GM18951 (cell line): Measurements from ENCODE around the gene PLSCR4.
"Not testable (repeated sequence)": the region's sequence is repeated elsewhere in the genome, so short reads cannot be mapped to it uniquely, and the experiment has no call there.

ENCODE experiments used
- POLR2A ChIP-seq: IDR thresholded peaks from 4 replicates; pipeline ENCODE4 v1.6.1; 2011; ENCODE audit warnings: mild to moderate bottlenecking; ENCODE audit not compliant: insufficient read length, insufficient read depth; ENCODE audit errors: extremely low read depth
- in situ Hi-C: fragments of 300-500 bp; cut with MboI; formaldehyde crosslinking; loops from one replicate; pipeline ENCODE4 v1.12.0; 2022; ENCODE audit warnings: low sequenced_read_pairs, mixed read lengths, inconsistent platforms; ENCODE audit not compliant: unreplicated experiment

PLSCR4 gene

DNA sequence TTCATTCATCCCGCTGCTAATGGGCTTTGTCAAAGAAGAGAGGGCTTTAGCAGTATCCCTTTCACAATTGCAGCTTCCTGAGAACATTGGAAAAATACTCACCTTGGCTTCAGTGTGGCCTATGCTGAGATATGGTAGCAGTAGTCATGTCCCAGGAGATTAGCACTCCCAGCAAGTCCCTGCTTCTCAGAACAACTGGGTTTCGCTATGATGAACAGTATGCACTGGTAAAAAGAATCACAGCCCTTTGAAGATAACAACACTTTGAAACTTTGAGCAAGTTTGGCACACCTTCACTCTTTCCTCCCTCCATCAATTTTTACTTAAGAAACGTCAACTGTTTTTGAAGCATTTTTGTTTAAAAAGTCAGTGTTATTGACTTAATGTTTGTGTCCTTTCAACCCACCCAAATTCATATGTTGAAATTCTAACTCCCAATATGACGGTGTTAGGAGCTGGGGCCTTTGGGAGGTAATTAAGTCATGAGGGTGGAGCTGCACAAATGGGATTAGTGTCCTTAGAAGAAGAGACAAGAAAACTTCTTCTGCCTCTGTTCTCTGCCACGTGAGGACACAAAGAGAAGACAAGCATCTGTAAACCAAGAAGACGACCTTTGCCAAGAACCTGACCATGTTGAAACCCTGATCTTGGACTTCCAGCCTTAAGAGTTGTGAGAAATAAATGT lies 17.8 kb upstream of the PLSCR4 start:
- in situ Hi-C loops, result no loop called here
- no peak for TF ChIP-seq POLR2A

DNA sequence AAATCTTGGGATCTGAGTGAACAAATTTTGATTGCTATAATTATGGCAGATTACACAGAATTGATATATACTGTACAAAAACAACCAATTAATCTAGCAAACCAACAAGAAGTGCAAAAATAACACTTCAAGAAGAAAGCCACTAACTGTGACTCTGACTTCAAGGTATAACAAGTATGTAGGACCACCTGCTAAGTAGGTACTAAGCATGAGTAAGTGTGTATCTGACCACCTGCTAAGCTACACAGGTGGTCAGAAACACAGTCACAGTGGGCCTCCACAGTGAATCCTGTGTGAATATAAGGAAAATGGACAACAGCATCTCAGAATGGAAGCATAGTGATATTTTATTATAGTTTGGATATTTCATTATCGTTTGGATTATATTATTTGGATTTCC lies 14.8 kb upstream of the PLSCR4 start:
- in situ Hi-C loops, result no loop called here
- no peak for TF ChIP-seq POLR2A

DNA sequence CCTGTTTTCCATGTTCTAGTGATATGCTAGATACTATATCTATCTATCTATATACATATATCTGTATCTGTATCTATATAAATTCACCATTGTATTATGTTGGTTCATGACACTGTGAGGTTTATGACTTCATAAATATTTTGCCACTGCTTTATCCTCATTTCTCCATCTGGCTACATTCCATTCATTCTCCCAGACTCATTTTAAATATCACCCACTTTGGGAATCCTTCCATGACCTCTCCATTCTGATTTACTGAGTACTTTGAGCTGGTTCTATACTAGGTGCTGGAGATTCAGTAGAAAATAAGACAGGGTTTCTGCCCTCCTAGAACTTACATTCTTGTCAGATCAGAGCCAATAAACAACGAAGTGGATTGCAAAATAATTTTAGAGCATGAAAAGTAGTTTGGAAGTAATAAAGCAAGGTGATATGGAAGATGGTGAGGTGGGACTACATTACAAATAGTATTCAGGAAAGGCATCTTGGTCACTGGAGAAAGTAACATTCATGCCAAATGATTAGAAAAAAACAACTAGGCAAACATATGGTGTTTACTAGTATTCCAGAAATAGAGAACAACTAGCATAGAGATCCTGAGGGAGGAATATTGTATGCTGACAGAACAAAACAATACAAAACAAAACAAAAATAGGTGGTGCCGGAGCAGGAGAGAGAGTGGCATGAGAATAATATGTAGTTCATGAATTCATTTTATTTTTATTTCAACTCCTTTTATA lies 11.6 kb upstream of the PLSCR4 start:
- in situ Hi-C loops, result no loop called here
- TF ChIP-seq POLR2A, result no peak

DNA sequence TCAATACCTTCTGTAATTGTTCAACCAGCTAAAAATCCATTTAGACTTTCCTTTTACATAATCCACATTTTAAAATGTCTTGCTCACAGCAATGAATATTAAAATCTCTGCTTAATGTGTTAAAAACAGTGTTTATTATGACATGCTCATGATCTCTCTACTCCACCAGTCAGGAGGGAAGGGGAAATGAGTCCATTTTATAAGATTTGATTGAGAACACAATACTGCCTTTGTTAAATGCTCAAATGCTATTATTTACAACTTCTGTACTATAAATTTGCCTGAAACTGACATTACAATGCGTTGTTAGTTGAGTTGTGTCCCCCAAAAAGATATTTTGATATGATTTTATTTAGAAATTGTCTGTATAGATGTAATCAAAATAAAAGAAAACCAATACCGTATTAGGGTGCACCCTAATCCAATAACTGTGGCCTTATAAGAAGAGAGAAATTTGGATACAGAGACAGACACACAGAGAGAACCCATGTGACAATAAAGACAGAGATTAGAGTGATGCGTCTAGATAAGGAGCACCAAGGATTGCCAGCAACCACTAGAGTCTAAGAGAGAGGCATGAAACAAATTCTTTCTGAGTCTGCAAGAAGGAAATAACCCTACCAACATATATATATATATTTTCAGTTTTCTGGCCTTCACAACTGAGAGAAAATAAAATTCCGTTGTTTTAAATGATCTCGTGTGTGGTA lies 9.1 kb upstream of the PLSCR4 start:
- TF ChIP-seq POLR2A, result no peak
- in situ Hi-C loops, result no loop called here

DNA sequence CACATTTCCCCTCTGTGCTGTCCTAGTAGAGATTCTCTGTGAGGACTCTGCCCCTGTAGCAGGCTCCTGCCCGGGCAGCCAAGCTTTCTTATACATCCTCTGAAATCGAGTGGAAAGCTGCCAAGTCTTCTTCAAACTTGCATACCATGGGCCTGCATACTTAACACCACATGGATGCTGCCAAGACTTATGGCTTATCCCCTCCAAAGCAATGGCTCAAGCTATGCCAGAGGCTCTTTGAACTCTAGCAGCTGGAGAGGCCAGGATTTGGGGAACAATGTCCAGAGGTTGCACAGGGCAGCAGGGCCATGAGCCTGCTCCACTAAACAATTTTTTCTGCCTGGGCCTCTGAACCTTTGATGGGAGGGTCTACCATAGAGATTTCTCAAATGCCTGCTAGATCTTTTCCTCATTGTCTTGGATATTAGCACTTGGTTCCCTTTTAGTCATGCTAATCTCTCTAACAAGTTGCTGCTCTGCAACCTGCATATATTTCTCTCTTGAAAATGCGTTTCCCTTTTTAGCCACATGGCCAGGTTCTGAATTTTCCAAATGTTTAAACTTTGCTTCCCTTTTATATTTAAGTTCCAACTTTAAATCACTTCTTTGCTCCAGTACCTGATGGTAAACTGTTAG lies 6.1 kb upstream of the PLSCR4 start:
- in situ Hi-C loops, result no loop called here
- TF ChIP-seq POLR2A, result no peak

DNA sequence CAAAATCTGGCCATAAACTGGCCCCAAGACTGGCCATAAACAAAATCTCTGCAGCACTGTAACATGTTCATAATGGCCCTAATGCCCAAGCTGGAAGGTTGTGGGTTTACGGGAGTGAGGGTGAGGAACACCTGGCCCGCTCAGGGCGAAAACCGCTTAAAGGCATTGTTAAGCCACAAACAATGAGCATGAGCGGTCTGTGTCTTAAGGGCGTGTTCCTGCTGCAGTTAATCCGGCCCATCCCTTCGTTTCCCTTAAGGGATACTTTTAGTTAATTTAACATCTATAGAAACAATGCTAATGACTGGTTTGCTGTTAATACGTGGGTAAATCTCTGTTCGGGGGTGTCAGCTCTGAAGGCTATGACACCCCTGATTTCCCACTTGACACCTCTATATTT lies 1.5 kb upstream of the PLSCR4 start:
- in situ Hi-C loops, result not testable (repeated sequence)

DNA sequence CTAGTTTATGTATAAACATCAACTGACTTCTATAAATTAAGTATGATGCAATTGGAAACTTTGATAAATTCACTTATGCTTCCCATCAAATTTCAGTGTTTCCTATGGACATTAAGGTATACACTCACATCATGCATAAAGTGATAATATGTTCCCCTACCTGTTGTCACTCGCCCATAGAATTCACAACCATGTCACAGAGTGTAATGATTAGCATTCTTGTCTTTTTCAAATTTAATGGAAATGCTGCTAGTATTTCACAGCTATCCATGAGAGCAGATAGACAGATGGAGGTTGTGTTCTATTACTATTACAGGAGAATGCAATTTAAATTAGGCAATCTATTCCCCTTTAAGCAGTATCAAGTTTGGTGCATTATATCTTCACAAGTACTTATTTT lies 984 bp downstream of the PLSCR4 start:
- in situ Hi-C loops, result no loop called here
- TF ChIP-seq POLR2A, result no peak

DNA sequence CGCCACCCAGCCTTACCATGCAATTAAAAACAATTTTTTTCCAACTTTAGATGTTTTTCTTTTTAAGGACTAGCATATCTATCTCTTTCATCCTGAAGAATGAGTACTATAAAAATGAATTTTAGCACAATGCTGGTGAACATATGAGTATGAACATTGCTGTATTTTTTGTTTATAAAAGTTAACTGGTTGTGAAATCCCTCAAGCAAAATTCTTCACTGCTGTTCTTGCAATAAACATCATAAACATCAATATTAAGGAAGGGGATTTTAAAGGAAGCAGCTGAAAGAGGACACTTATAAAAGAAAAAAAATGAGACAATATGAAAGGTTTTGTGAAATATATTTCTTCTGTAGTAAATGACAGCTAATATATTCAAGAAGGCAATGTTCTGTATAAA lies 3.0 kb downstream of the PLSCR4 start:
- in situ Hi-C loops, result no loop called here

DNA sequence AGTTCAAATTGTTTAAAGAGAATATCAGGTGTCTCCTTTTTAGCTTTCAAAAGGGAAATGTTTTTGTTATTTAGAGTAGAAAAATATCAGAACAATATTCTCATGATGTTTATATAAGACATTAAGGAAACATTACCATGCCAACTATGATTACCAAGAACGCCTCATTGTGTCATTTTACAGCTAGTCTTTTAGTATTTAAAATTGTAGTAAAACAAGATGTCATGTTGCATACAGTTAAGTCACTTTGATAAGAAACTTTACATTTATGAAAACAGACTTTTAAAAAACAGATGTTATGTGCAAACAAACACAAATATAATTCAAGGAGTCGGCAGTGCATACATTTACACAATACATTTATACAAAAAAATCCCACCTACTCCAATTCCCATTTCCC lies 4.4 kb downstream of the PLSCR4 start:
- TF ChIP-seq POLR2A, result no peak
- in situ Hi-C loops, result no loop called here

More for the DNA sequence above, 3.0 kb downstream of the PLSCR4 start:
- TF ChIP-seq POLR2A, result no peak

DNA sequence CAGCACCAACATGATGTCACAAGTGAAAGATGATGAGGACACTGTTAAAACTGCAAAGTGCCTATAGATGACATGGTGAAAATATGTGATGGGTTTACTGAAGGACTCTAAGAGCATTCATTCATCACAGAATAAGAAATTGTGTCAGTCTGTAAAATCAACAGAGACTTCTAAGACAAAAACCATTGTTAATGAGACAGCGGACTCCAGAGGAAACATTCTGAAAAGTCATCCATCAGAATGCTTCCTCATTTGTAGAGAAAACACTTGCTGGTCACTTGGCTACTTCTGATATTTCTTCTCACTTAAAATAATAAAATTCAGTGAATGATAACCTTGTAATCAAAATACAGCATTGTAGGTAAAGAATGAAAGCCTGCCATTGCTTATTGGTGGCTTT lies 7.3 kb downstream of the PLSCR4 start:
- TF ChIP-seq POLR2A, result no peak
- in situ Hi-C loops, result no loop called here

DNA sequence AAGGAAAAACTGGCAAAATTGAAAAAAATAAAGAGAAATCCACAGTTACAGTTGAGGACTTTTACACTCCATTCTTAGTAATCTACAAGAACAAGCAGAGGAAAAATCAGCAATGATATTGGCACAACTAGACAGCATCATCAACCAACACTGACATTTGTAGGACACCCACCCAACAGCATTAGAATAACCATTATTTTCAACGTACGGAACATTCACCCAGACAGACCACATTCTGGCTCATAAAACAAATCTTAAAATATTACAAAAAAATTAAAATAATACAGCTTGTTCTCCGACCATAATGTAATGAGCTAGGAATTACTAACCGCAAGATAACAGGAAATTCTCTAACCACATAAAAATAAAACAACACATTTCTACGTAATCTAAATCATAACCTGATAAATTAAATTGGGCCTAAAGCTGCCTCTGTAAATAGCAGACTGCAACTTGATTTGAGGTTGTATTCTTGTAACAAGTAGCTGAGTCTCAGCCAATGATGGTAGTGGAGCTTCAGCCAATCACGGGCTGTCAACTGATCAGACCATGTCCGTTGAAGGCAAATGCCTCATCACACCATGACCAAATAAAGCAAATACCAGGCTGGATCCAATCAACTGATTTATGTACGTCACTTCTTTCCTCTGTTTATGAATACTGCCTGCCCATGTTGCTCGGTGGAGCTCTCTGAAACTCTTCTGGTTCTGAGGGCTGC lies 9.2 kb downstream of the PLSCR4 start:
- in situ Hi-C loops, result no loop called here
- TF ChIP-seq POLR2A, result no peak

DNA sequence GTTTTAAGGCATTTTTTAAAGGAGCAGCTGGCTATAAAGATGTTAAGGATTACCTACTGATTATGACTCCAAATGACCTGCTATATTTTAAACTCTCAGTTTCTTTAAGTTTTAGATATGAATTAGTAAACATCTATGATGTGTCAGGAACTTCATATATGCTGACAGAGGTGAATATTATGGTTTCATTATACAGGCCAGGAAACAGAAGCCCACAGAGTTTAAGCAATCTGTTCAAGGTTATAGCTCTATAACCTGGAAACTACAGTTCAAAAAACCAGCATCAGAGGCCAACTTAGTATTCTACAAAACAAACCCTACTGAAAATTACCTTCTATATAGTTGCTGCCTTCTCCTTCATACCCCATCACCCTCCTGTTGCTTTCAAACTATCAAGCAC lies 17.4 kb downstream of the PLSCR4 start:
- in situ Hi-C loops, result no loop called here
- TF ChIP-seq POLR2A, result no peak

DNA sequence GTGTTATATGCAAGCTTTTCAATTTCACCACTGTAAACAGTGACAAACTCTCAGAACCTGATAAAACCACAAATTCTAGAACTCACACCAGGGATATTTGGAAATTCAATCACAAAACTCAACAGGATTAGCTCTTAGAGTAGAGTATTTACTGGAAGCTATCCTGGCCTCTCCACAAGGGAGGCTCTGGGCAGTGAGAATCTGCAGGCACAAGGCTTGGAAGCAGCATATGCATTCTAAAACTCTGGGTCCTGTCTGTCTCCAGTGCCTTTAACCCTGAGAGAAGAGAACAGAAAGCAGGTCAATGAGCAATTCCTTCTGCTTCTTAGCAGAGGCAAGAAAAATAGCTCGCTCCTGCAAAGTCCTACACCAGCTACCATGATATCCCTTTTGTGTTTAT lies 23.4 kb downstream of the PLSCR4 start:
- no peak for TF ChIP-seq POLR2A
- in situ Hi-C loops, result no loop called here
